ENCODE measurements around the gene PCDHA1. TPM values are rescaled to one million over a fixed set of nuclear protein-coding genes. Genes with fewer than 3 reads are reported as not detected.

Gene PCDHA1
- total RNA-seq, 6 experiments from 2014 or later, result 0.09 to 0.22 (median 0.14) TPM

GRCh38 chr5:140964356-140964755 lies 178.4 kb downstream of the PCDHA1 start:
- no peaks in the 10 kb centered on the region; the same call in 1 of the 2 replicates for H3K27me3 Mint-ChIP-seq (ENCODE audit: insufficient read depth)
- H3K27ac Mint-ChIP-seq, result no peak overlapping the region
- no peaks in the 10 kb centered on the region for H3K36me3 Mint-ChIP-seq (ENCODE audit: low read depth)
- H3K4me1 Mint-ChIP-seq (ENCODE audit: low read depth), result no peaks in the 10 kb centered on the region
- H3K9me3 Mint-ChIP-seq, result peaks cover 25% of the 10 kb centered on the region
- H3K4me3 Mint-ChIP-seq, result no peak overlapping the region
- no peak for DNase-seq
- no peak for TF ChIP-seq CTCF (IDR thresholded peaks at IDR 0.05)

- Mint-ChIP-seq H3K27ac (no peak overlapping the region), H3K4me3 (no peak overlapping the region; the same call in 1 of the 2 replicates)
Observed at GRCh38 chr5:140965905-140966292, 180.0 kb downstream of the PCDHA1 start.

GRCh38 chr5:140966293-140967225 lies 180.6 kb downstream of the PCDHA1 start, which contains the start of gene PCDHAC2:
TSS of gene PCDHAC2 (plus strand) at chr5:140966476. CDS start at chr5:140966767, 291 bp downstream.
- Mint-ChIP-seq H3K4me1 (ENCODE audit: low read depth) (no peaks in the 10 kb centered on the region), H3K9me3 (peaks cover 34% of the 10 kb centered on the region), H3K27ac (no peak within 1 kb of the TSS), H3K27me3 (ENCODE audit: insufficient read depth) (no peaks in the 10 kb centered on the region; the same call in 1 of the 2 replicates), H3K4me3 (no peak within 1 kb of the TSS; the same call in 1 of the 2 replicates), H3K36me3 (ENCODE audit: low read depth) (no peaks in the 10 kb centered on the region)
- no peak for DNase-seq
- no peak for TF ChIP-seq CTCF (IDR thresholded peaks at IDR 0.05)

More at GRCh38 chr5:140965905-140966292, 180.0 kb downstream of the PCDHA1 start:
- no peaks in the 10 kb centered on the region for H3K4me1 Mint-ChIP-seq (ENCODE audit: low read depth)
- no peaks in the 10 kb centered on the region; the same call in 1 of the 2 replicates for H3K27me3 Mint-ChIP-seq (ENCODE audit: insufficient read depth)
- no peaks in the 10 kb centered on the region for H3K36me3 Mint-ChIP-seq (ENCODE audit: low read depth)
- no peak for DNase-seq
- peaks cover 31% of the 10 kb centered on the region for H3K9me3 Mint-ChIP-seq
- no peak for TF ChIP-seq CTCF (IDR thresholded peaks at IDR 0.05)

- H3K27ac Mint-ChIP-seq, result no peak overlapping the region
- no peak for DNase-seq
- H3K9me3 Mint-ChIP-seq, result peaks cover 34% of the 10 kb centered on the region
- no peaks in the 10 kb centered on the region; the same call in 1 of the 2 replicates for H3K27me3 Mint-ChIP-seq (ENCODE audit: insufficient read depth)
- no peak for TF ChIP-seq CTCF (IDR thresholded peaks at IDR 0.05)
- no peaks in the 10 kb centered on the region for H3K4me1 Mint-ChIP-seq (ENCODE audit: low read depth)
- no peak overlapping the region for H3K4me3 Mint-ChIP-seq
- H3K36me3 Mint-ChIP-seq (ENCODE audit: low read depth), result no peaks in the 10 kb centered on the region
Observed at GRCh38 chr5:140967226-140967893, 181.4 kb downstream of the PCDHA1 start.

GRCh38 chr5:140969880-140970279 lies 183.9 kb downstream of the PCDHA1 start:
- H3K27me3 Mint-ChIP-seq (ENCODE audit: insufficient read depth), result no peaks in the 10 kb centered on the region
- peaks cover 42% of the 10 kb centered on the region for H3K9me3 Mint-ChIP-seq
- H3K36me3 Mint-ChIP-seq (ENCODE audit: low read depth), result no peaks in the 10 kb centered on the region
- H3K4me1 Mint-ChIP-seq (ENCODE audit: low read depth), result no peaks in the 10 kb centered on the region
- H3K4me3 Mint-ChIP-seq, result no peak overlapping the region
- DNase-seq, result no peak
- TF ChIP-seq CTCF (IDR thresholded peaks at IDR 0.05), result no peak
- no peak overlapping the region for H3K27ac Mint-ChIP-seq

Measured in HFFc6 (cell line).